RWPE1 (cell line): ENCODE data around the gene CNDP1.
"Not testable (repeated sequence)": the region's sequence is repeated elsewhere in the genome, so short reads cannot be mapped to it uniquely, and the experiment has no call there.

Source experiments
- CTCF ChIA-PET: fragments of 350-600 bp; sonication (Branson Sonifier 250); formaldehyde crosslinking; extraction: SDS; loops from one replicate; lab custom pipeline; 2021; lab: Yijun Ruan, JAX
- POLR2A ChIA-PET: fragments of 400-600 bp; formaldehyde crosslinking; extraction: SDS; loops from one replicate; lab custom pipeline; 2020; ENCODE audit warnings: antibody characterized with exemption; ENCODE audit not compliant: low non-redundant PET; lab: Yijun Ruan, JAX
- DNase-seq: peaks from one replicate; pipeline ENCODE4 v3.0.0; 2012; ENCODE audit warnings: low spot score
- H3K27ac ChIP-seq: fragments of 450-650 bp; 2 replicates; pipeline ENCODE4 v1.5.1; 2017
- TF ChIP-seq, protein P1 (sequence below): fragments of 450-650 bp; conservative IDR thresholded peaks from 2 replicates; pipeline ENCODE4 v1.5.1; 2017; ENCODE audit warnings: low read depth, mild to moderate bottlenecking

Gene CNDP1

DNA sequence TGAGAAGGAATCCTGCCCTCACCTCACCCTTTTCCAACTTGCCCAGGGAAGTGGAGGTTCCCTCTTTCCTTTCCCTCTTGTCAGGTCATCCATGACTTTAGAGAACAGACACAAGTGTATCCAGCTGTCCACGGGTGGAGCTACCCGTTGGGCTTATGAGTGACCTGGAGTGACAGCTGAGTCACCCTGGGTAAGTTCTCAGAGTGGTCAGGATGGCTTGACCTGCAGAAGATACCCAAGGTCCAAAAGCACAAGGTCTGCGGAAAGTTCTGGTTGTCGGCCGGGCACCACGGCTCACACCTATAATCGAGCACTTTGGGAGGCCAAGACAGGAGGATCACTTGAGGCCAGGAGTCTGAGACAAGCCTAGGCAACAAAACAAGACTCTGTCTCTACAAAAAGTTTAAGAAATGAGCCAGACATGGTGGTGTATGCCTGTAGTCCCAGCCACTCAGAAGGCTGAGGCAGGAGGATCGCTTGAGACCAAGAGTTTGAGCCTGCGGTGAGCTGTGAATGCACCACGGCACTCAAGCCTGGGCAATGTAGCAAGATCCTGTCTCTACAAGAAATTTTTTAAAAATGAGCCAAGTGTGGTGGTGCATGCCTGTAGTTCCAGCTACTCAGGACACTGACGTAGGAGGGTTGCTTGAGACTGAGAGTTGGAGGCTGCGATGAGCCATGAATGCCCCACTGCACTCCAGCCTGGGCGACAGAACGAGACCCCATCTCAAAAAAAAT lies 14.0 kb upstream of the CNDP1 start:
- ChIA-PET POLR2A (no interaction called here), CTCF (no interaction called here)
- no peak overlapping the region for H3K27ac ChIP-seq
- no peak for DNase-seq
- TF ChIP-seq, protein P1, sequence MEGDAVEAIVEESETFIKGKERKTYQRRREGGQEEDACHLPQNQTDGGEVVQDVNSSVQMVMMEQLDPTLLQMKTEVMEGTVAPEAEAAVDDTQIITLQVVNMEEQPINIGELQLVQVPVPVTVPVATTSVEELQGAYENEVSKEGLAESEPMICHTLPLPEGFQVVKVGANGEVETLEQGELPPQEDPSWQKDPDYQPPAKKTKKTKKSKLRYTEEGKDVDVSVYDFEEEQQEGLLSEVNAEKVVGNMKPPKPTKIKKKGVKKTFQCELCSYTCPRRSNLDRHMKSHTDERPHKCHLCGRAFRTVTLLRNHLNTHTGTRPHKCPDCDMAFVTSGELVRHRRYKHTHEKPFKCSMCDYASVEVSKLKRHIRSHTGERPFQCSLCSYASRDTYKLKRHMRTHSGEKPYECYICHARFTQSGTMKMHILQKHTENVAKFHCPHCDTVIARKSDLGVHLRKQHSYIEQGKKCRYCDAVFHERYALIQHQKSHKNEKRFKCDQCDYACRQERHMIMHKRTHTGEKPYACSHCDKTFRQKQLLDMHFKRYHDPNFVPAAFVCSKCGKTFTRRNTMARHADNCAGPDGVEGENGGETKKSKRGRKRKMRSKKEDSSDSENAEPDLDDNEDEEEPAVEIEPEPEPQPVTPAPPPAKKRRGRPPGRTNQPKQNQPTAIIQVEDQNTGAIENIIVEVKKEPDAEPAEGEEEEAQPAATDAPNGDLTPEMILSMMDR, result no peak

DNA sequence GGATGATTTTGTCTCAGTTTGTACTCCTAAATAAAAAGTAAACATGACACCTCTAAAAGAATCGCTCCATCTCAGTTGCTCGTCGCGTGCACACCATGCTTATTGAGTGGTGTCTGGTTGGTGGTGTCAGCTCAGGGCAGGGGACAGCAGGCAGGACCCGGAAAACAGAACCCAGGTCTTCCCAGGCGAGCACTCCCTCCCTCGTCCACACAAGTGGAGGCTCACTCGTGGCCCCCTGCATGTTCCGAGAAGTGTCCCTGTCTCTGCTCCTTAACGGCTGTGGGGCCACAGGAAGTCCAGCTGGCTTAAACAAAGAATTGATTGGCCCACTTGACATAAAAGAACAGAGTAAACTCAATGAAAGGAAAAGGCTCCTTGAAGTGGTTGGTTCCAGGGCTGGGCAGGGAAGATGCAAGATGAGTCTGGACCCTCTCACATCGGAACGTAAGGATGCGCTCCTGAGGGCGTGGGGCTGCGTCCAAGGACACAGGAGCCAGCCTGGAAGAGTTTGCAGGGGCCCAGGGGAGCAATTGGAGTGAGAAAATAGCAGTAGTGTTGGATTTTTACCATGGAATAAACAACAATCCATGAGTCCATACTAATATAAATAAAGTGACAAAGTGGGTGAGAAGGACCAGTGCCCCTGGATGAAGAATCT lies 13.1 kb upstream of the CNDP1 start:
- ChIA-PET POLR2A (no interaction called here), CTCF (no interaction called here)

DNA sequence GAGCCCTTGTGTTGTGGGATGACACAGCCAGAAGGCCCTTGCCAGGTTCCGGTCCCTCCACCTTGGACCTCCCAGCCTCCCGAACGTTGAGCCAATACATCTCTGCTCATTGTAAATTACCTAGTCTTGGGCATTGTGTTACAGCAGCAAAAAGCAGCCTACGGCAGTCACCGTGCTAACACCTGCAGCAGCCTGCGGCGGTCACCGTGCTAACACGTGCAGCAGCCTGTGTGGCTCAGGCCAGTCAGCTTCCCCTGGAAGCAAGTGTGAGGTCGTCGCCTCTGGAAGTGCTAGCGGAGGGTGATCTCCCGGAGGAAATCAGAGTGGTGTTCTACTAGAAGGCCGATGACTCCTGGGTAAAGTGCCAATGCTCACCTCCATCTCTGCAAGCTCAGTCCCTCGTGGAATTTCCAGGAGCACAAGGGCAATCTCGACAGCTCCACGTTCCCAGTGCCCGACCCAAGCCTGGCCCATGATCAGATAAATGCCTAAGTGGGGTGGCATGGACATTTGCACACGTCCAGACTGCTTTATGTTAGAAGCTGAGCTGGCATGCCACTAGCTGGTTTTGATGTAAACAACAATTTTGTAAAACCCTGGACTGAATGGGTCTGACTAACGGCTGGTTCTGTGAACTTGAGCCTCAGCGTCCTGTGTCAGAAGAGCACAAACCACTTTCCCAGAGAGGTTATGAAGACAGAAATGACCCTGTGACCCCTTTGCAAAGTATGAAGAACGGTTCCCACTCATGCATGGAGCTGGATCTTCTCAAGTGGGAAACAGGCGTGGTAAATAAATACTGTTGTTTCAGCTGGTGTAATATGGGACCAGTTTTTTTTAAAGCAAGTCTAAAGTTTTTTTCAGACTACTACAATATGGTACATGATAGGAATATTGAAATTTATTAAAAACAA lies 11.4 kb upstream of the CNDP1 start:
- TF ChIP-seq, protein P1, result no peak
- ChIA-PET POLR2A (no interaction called here), CTCF (no interaction called here)
- DNase-seq, result no peak
- H3K27ac ChIP-seq, result no peak overlapping the region

More for the DNA sequence above, 13.1 kb upstream of the CNDP1 start:
- no peak for DNase-seq
- TF ChIP-seq, protein P1, result no peak
- H3K27ac ChIP-seq, result no peak overlapping the region

DNA sequence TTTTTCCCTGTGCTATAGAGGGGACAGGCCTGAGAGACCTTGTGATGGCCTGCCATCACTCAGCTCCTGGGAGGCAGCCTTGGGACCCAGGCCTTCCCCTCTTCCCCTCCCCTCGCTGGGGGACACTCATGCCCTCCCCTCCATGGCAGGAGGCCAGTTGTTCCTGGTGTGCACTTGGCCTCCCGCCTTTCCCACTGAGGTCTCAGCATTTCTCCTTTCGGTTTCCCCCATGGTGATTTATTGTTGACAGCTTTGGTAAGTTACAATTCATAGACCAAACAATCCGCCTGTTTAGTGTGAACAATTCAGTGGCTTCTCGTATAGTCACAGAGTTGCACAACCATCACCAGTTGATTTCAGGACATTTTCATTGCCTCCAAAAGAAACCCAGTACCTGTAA lies 10.2 kb upstream of the CNDP1 start:
- no peak overlapping the region for H3K27ac ChIP-seq
- ChIA-PET POLR2A (no interaction called here), CTCF (no interaction called here)
- TF ChIP-seq, protein P1, result no peak
- DNase-seq, result no peak

DNA sequence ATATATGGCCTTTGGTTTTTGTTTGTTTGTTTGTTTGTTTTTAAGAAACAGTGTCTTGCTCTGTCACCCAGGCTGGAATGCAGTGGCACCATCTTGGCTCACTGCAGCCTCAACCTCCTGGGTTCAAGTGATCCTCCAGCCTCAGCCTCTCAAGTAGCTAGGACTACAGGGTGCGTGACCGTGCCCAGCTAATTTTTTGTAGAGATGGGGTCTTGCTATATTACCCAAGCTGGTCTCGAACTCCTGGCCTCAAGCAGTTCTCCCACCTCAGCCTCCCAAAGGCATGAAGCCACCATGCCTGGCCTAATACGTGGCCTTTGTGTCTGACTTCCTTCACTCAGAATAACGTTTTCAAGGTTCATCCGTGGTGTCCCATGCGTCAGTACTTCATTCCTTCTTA lies 9.4 kb upstream of the CNDP1 start:
- POLR2A ChIA-PET, H3K27ac ChIP-seq, DNase-seq: not testable (repeated sequence)
- CTCF ChIA-PET, result interaction anchor here (0.7 kb wide), 1 partner anchor 10 kb away, joined by 5 read pairs; no protein-coding TSS in a partner anchor

DNA sequence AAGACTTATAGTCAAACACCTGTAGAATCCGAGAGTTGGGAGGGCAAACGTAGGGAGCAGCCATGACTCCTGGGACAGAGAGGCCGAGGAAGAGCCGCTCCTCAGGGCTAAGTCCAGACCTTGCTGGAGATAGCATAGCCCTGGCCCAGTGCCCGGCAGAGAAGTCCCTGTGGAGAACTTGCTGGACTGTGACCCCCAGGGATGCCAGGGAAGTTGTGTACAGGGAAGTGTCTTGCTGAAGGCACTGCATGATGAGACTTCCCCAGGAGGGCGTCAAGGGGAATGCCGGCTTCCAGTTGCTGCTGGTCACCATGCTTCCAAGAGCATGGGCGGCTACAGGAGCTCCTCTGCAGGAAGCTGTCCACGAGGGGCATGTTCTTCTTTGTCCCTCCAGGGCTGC lies 8.6 kb upstream of the CNDP1 start:
- ChIA-PET CTCF (interaction anchor here (0.7 kb wide), 1 partner anchor 73 kb away, joined by 3 read pairs; no protein-coding TSS in a partner anchor), POLR2A (no interaction called here)
- H3K27ac ChIP-seq, result no peak overlapping the region
- TF ChIP-seq, protein P1, result no peak
- no peak for DNase-seq
